Neuronal stem cell (in vitro differentiated cells): ENCODE data around the gene ANO7.

Experiments
- DNase-seq: peaks from one replicate; pipeline ENCODE4 v3.0.0-alpha.2; 2013; ENCODE audit warnings: low spot score
- H2AFZ ChIP-seq: one replicate; pipeline ENCODE4 v1.6.1; 2013; ENCODE audit warnings: mild to moderate bottlenecking, low read length, inconsistent platforms
- H2AK5ac ChIP-seq: 2 replicates; pipeline ENCODE4 v1.6.1; 2013; ENCODE audit warnings: low read depth, mild to moderate bottlenecking, inconsistent platforms, low read length, moderate library complexity, mixed read lengths
- H2BK120ac ChIP-seq: 2 replicates; pipeline ENCODE4 v1.6.1; 2013; ENCODE audit warnings: low read depth, mild to moderate bottlenecking, inconsistent platforms, low read length, moderate library complexity, mixed read lengths
- H2BK12ac ChIP-seq: one replicate; pipeline ENCODE4 v1.6.1; 2013; ENCODE audit warnings: low read length, inconsistent platforms
- H2BK15ac ChIP-seq: 2 replicates; pipeline ENCODE4 v1.6.1; 2013; ENCODE audit warnings: mild to moderate bottlenecking, low read length, inconsistent platforms, mixed read lengths
- H2BK5ac ChIP-seq: one replicate; pipeline ENCODE4 v1.6.1; 2013; ENCODE audit warnings: inconsistent platforms, mild to moderate bottlenecking, low read length, moderate library complexity
- H3K14ac ChIP-seq: one replicate; pipeline ENCODE4 v1.6.1; 2013; ENCODE audit warnings: low read length, inconsistent platforms
- H3K18ac ChIP-seq: 2 replicates; pipeline ENCODE4 v1.6.1; 2013; ENCODE audit warnings: low read length, inconsistent platforms
- H3K23ac ChIP-seq: 2 replicates; pipeline ENCODE4 v1.6.1; 2013; ENCODE audit warnings: low read depth, mild to moderate bottlenecking, mixed read lengths, low read length, inconsistent platforms; ENCODE audit not compliant: poor library complexity
- H3K27ac ChIP-seq: replicated peaks from 3 replicates; pipeline ENCODE4 v1.5.1; 2013; ENCODE audit warnings: low read length, inconsistent platforms
- H3K27me3 ChIP-seq, 3 experiments: 2 replicates each; pipeline ENCODE4 v1.6.1; 2013; ENCODE audit warnings: low read length in 3 of 3, mild to moderate bottlenecking in 2 of 3, inconsistent platforms in 1 of 3, low read depth in 1 of 3, mixed read lengths in 1 of 3, moderate library complexity in 1 of 3; ENCODE audit not compliant: control insufficient read depth in 3 of 3, insufficient read depth in 3 of 3
- H3K36me3 ChIP-seq, 2 donors: replicated peaks in 1 of 2; 2 replicates each; pipeline ENCODE4 v1.6.1; 2013; ENCODE audit warnings: low read length in 2 of 2; ENCODE audit not compliant: control insufficient read depth in 2 of 2, insufficient read depth in 2 of 2
- H3K4ac ChIP-seq: 2 replicates; pipeline ENCODE4 v1.6.1; 2013; ENCODE audit warnings: inconsistent platforms, mild to moderate bottlenecking, low read length, moderate library complexity
- H3K4me1 ChIP-seq, 2 donors: 1 replicate in 1 of 2; 2 replicates in 1 of 2; pipeline ENCODE4 v1.6.1; 2013; ENCODE audit warnings: low read length in 2 of 2, low read depth in 1 of 2; ENCODE audit not compliant: control insufficient read depth in 2 of 2, insufficient read depth in 1 of 2
- H3K4me2 ChIP-seq: one replicate; pipeline ENCODE4 v1.6.1; 2013; ENCODE audit warnings: mild to moderate bottlenecking, low read length, inconsistent platforms; ENCODE audit not compliant: insufficient read depth, poor library complexity, severe bottlenecking
- H3K4me3 ChIP-seq, 2 donors: 2 replicates each; pipeline ENCODE4 v1.5.1; 2013; ENCODE audit warnings: low read length in 2 of 2, mild to moderate bottlenecking in 2 of 2, inconsistent platforms in 1 of 2, moderate library complexity in 1 of 2
- H3K79me1 ChIP-seq: one replicate; pipeline ENCODE4 v1.6.1; 2013; ENCODE audit warnings: low read depth, mild to moderate bottlenecking, inconsistent platforms, low read length, moderate library complexity
- H3K9ac ChIP-seq: one replicate; pipeline ENCODE4 v1.6.1; 2013; ENCODE audit warnings: mild to moderate bottlenecking, low read depth, low read length, inconsistent platforms; ENCODE audit not compliant: poor library complexity
- H3K9me3 ChIP-seq, 2 donors: replicated peaks in 1 of 2; 2 replicates each; pipeline versions ENCODE3 to v1.6.1; 2013; ENCODE audit warnings: low read length in 2 of 2, mild to moderate bottlenecking in 2 of 2, inconsistent platforms in 1 of 2, low read depth in 1 of 2, mixed read lengths in 1 of 2, moderate library complexity in 1 of 2; ENCODE audit not compliant: control insufficient read depth in 2 of 2, insufficient read depth in 1 of 2
- H4K8ac ChIP-seq: one replicate; pipeline ENCODE4 v1.6.1; 2013; ENCODE audit warnings: low read depth, mild to moderate bottlenecking, inconsistent platforms, low read length, moderate library complexity
- H4K91ac ChIP-seq: one replicate; pipeline ENCODE4 v1.6.1; 2013; ENCODE audit warnings: low read length, low read depth, mild to moderate bottlenecking, inconsistent platforms; ENCODE audit not compliant: poor library complexity
- WGBS, 2 donors: extraction: QIAGEN DNeasy Blood & Tissue Kit; methylation state at CpG; one replicate each; pipeline ENCODE4 v1.1.7; 2013; ENCODE audit warnings: missing lambda C conversion rate in 2 of 2, mixed read lengths in 1 of 2; ENCODE audit not compliant: insufficient read length in 2 of 2, insufficient replicate concordance in 1 of 2; ENCODE audit errors: extremely low coverage in 2 of 2; 5-methylcytosine and 5-hydroxymethylcytosine counted together

ANO7 gene

DNA sequence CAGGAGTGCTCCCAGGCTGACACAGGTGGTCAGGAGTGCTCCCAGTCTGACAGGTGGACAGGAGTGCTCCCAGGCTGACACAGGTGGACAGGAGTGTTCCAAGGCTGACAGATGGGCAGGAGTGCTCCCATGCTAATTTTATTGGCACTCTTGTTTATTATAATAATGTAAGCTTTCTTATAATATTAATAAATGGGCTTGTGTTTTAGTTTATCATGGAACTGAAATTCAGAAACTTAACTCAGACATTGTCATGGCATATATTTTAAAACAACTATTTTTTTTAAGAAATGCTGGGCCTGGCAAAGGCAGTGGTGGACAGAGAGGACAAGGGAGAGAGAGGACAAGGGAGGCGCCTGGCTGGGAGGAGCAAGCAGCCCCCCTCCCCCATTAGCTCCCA is 18.7 kb downstream of the ANO7 start:
- Histone ChIP-seq H4K8ac (no peak overlapping the region), H3K9ac (no peak overlapping the region), H3K4me1 (peaks cover 0 to 7% of the 10 kb centered on the region in 2 donors), H3K18ac (peak overlapping the region; percentile 81), H3K4ac (no peak overlapping the region), H4K91ac (no peak overlapping the region), H3K14ac (no peak overlapping the region), H3K4me2 (no peak overlapping the region), H3K79me1 (peaks cover 2% of the 10 kb centered on the region), H3K9me3 (no peaks in the 10 kb centered on the region), H3K27me3 (peaks cover 0 to 12% (median 0%) of the 10 kb centered on the region in 3 experiments), H2BK120ac (no peak overlapping the region), H2BK5ac (peak overlapping the region; percentile 19), H3K36me3 (no peaks in the 10 kb centered on the region), H2BK15ac (no peak overlapping the region), H3K4me3 (no peak overlapping the region), H3K27ac (no peak overlapping the region), H2BK12ac (no peak overlapping the region), H2AFZ (no peak overlapping the region), H2AK5ac (peak overlapping the region; percentile 71), H3K23ac (no peak overlapping the region)
- WGBS, 2 donors: no CpG with 5 or more reads among the region's 1 CpG
- no peak for DNase-seq

DNA sequence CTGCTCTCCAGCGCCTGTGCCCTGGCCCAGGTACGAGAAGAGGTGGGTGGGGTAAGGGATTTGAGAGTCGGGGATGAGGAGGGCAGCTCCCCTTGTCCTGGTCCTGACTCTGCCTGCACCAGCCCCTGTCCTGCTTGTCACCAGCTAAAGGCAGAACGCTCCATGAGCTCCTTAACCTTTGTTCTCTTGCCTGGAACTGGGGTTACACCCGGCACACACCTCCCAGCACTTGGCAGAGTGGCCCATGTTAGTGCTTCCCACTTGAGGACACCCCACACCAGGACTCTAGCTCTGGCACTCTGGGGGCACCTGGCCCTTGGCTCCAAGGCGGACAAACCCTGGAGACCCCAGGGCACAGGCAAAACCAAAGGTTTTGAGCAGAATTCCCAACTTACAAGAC is 19.2 kb downstream of the ANO7 start:
- H3K4me2 ChIP-seq: no peak overlapping the region
- no CpG with 5 or more reads among the region's 6 CpGs for WGBS, 2 donors
- peak overlapping the region; percentile 19 for H2BK5ac ChIP-seq
- H4K91ac ChIP-seq: no peak overlapping the region
- no peak for DNase-seq
- peaks cover 2% of the 10 kb centered on the region for H3K79me1 ChIP-seq
- H2AFZ ChIP-seq: no peak overlapping the region
- H3K4ac ChIP-seq: no peak overlapping the region
- no peaks in the 10 kb centered on the region for H3K9me3 ChIP-seq
- no peak overlapping the region for H3K9ac ChIP-seq
- no peak overlapping the region for H3K23ac ChIP-seq
- H3K18ac ChIP-seq: peak overlapping the region; percentile 81
- peak overlapping the region; percentile 71 for H2AK5ac ChIP-seq
- H3K27me3 ChIP-seq: peaks cover 0 to 16% (median 0%) of the 10 kb centered on the region in 3 experiments
- H2BK120ac ChIP-seq: no peak overlapping the region
- H3K4me1 ChIP-seq: peaks cover 0 to 7% of the 10 kb centered on the region in 2 donors
- no peak overlapping the region for H3K27ac ChIP-seq
- no peak overlapping the region for H2BK15ac ChIP-seq
- no peaks in the 10 kb centered on the region for H3K36me3 ChIP-seq
- no peak overlapping the region for H2BK12ac ChIP-seq
- no peak overlapping the region for H3K14ac ChIP-seq
- H4K8ac ChIP-seq: no peak overlapping the region
- no peak overlapping the region for H3K4me3 ChIP-seq

DNA sequence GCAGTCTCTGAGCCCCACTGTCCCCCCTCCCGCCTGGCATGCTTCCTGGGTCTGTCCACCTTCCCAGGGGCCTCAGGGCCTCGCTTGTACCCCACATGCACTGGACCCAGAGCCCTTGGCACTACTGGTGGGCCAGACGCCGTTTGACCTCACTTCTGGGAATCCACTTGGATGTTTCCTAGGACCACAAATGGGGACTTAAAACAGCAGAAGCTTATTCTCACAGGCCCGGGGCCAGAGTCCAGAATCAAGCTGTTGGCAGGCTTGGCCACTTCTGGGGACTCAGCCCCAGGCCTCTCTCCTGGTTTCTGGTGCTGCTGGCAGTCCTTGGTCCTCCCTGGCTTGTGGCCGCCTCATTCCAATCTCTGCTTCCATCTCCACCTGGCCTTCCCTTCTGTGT is 19.6 kb downstream of the ANO7 start:
- Histone ChIP-seq H3K14ac (no peak overlapping the region), H2BK120ac (no peak overlapping the region), H2BK5ac (peak overlapping the region; percentile 19), H2BK12ac (no peak overlapping the region), H2BK15ac (no peak overlapping the region), H4K8ac (no peak overlapping the region), H3K27ac (no peak overlapping the region), H3K27me3 (peaks cover 0 to 19% (median 0%) of the 10 kb centered on the region in 3 experiments), H2AFZ (no peak overlapping the region), H4K91ac (no peak overlapping the region), H3K4ac (no peak overlapping the region), H3K23ac (no peak overlapping the region), H3K18ac (no peak overlapping the region), H3K9me3 (no peaks in the 10 kb centered on the region), H3K79me1 (peaks cover 2% of the 10 kb centered on the region), H3K36me3 (no peaks in the 10 kb centered on the region), H3K4me1 (peaks cover 0 to 7% of the 10 kb centered on the region in 2 donors), H3K4me2 (no peak overlapping the region), H3K9ac (no peak overlapping the region), H3K4me3 (no peak overlapping the region), H2AK5ac (peak overlapping the region; percentile 71)
- no peak for DNase-seq
- WGBS, 2 donors: no CpG with 5 or more reads among the region's 6 CpGs

DNA sequence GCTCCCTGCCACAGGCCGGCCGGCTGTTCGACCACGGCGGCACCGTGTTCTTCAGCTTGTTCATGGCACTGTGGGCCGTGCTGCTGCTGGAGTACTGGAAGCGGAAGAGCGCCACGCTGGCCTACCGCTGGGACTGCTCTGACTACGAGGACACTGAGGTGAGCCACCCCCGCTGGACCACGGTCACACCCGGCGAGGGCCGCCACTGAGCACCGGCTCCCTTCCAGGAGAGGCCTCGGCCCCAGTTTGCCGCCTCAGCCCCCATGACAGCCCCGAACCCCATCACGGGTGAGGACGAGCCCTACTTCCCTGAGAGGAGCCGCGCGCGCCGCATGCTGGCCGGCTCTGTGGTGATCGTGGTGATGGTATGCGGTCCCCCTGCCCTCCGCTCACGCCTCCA is 20.8 kb downstream of the ANO7 start:
- Histone ChIP-seq H2BK120ac (no peak overlapping the region), H3K9me3 (no peaks in the 10 kb centered on the region), H3K18ac (peak overlapping the region; percentile 83), H2BK15ac (peak overlapping the region; percentile 99), H3K27me3 (peaks cover 0 to 19% (median 0%) of the 10 kb centered on the region in 3 experiments), H4K91ac (no peak overlapping the region), H3K23ac (peak overlapping the region; percentile 43), H2AK5ac (peak overlapping the region; percentile 95), H3K36me3 (no peaks in the 10 kb centered on the region), H4K8ac (peak overlapping the region; percentile 82), H3K4me2 (no peak overlapping the region), H2BK5ac (no peak overlapping the region), H3K79me1 (peaks cover 2% of the 10 kb centered on the region), H3K27ac (no peak overlapping the region), H2AFZ (no peak overlapping the region), H3K9ac (no peak overlapping the region), H3K4ac (no peak overlapping the region), H3K4me3 (no peak overlapping the region), H3K4me1 (peaks cover 0 to 7% of the 10 kb centered on the region in 2 donors), H3K14ac (peak overlapping the region; percentile 21), H2BK12ac (no peak overlapping the region)
- no peak for DNase-seq
- no CpG with 5 or more reads among the region's 33 CpGs for WGBS, 2 donors
